ENCODE results near the gene LMNA.
A peak's percentile ranks its signal among the peaks of the same experiment; 100 is the strongest.
"Not testable (repeated sequence)": the region's sequence is repeated elsewhere in the genome, so short reads cannot be mapped to it uniquely, and the experiment has no call there.

LMNA gene

GRCh38 chr1:156114101-156114918 lies at the start of gene LMNA:
Gene LMNA, plus strand, starts transcription at chr1:156114711. Its CDS starts 208 bp downstream, at chr1:156114919.
- peak; percentile 93 for DNase-seq (ENCODE audit: low spot score)

DNA sequence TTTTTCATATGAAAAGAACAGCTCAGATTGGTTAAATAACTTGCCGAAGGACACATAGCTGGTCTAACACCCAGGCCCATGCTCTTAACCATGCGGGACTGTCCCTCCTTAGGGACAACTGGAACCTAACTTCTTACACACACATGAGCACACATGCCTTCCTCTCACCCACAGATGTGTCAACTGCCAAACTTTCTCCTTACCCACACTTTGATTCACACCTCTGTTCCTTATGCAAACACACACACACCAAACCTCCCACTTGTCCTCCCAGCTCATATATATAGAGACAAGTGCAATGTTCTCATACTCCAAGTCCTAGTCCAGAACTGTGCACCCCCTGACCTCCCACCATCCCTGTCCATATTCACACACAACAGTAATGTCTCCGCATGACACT lies 49.3 kb upstream of the LMNA start:
- DNase-seq (ENCODE audit: low spot score), result no peak

DNA sequence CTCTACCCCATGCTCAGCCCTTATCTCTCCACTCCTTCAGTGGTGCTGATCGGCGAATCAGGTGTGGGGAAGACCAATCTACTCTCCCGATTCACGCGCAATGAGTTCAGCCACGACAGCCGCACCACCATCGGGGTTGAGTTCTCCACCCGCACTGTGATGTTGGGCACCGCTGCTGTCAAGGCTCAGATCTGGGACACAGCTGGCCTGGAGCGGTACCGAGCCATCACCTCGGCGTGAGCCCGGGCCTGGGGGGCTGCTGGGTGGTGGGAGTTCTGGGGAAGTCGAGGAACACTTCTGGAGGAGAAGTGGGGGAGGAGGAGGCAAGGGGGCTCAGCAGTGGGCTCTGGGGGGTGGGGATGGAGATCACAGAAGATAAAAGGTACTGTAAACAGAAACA lies 48.6 kb upstream of the LMNA start:
- DNase-seq (ENCODE audit: low spot score), result no peak

GRCh38 chr1:156067262-156067661 lies 47.2 kb upstream of the LMNA start:
- DNase-seq (ENCODE audit: low spot score), result no peak

- no peak for DNase-seq (ENCODE audit: low spot score)
Measured at GRCh38 chr1:156069490-156070455, 44.7 kb upstream of the LMNA start.

DNA sequence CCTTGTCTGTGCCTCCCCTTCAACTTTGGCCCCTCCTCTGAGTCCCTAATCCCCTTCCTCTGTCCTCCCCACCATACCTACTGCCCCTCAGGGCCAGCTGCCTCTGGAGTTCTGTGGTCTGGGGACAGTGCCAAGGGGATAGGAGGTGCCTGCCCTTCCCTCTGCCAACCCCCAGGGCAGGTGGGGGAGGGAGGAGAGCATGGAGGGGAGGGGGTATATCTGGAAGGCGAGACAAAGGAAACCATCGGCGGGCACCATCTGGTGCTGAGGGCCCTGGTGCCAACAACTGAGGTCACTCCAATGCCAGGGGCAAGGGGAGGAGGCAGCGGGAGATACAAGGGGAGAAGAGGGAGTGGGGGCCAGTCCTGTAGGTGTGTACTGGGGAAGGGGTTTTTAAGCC lies 44.0 kb upstream of the LMNA start:
- no peak for DNase-seq (ENCODE audit: low spot score)

DNA sequence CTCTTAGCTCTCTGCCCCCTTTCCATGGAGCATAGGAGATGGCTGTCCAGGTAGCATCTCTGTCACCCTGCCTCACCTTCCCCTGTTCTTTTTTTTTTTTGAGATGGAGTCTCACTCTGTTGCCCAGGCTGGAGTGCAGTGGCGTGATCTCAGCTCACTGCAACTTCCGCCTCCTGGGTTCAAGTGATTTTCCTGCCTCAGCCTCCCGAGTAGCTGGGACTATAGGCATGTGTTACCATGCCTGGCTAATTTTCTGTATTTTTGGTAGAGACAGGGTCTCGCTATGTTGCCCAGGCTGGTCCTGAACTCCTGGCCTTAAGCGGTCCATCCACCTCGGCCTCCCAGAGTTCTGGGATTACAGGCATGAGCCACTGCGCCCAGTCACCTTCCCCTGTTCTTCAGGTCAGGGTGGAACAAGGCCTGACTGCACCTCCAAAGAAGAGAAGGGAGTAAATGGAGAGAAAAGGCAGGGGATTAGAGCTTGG lies 43.1 kb upstream of the LMNA start:
- DNase-seq (ENCODE audit: low spot score), result not testable (repeated sequence)

DNA sequence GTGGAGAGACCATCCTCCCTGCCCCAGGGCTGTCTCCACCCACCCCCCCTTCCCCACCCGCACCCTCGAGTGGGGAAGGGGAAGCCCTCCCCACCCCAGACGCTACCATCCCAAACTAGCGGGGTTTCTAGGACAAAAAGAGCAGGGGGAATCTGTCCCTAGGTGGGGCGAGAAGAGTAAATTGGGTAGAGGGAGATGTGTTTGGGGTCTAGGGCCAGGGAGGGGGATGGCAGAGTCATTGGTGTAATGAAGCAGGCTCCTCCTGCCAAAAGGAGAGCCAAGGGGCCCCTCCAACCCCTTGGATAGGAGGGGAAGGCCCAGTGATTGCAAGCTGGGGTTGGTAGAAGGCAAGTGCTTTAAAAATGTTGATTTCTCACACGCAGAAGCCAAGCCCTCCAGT lies 42.3 kb upstream of the LMNA start:
- DNase-seq (ENCODE audit: low spot score), result no peak

GRCh38 chr1:156073110-156073687 lies 41.3 kb upstream of the LMNA start:
- no peak for DNase-seq (ENCODE audit: low spot score)

- no peak for DNase-seq (ENCODE audit: low spot score)
Measured at GRCh38 chr1:156073740-156074139, 40.8 kb upstream of the LMNA start.

- no peak for DNase-seq (ENCODE audit: low spot score)
Measured at GRCh38 chr1:156074661-156075060, 39.9 kb upstream of the LMNA start.

DNA sequence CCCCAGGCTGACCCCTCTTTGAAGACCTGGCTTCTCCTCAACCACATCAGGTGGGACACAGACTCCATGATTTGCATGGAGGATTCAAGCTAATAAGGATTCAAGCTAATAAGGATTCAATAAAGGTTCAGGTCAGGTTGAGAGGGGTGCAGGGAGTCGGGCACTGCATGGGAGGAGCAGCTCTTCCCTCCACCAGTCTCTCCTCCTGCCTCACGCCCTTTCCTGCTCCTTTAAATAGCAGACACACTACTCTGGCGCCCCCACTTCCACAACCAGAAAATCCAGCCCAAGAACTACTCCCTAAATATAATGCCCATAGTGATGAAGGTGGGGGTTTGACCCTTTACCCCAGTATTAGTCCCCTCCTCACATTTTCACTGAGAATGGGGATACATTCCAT lies 39.3 kb upstream of the LMNA start:
- no peak for DNase-seq (ENCODE audit: low spot score)

DNA sequence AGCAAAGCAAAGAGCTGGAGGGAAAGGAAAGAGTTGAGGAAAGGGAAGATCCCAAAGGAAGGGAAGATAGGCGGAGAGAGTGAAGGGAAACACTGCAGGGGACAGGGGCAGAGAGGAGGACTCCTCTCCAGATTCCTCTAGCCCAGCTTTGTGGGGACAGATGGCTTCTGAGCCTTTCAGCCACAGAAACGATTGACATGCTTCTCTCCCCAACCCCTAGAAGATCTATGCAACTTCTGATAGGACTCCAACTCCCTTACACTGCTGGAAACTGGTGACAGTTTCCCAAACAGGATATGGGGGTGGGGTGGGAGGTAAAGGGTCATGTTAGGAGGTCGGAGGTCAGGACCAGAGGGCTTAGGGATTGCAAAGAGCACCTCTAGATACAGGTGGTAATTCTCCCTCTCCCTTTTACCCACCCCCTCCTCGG lies 38.7 kb upstream of the LMNA start:
- DNase-seq (ENCODE audit: low spot score), result no peak

- DNase-seq (ENCODE audit: low spot score), result no peak
Measured at GRCh38 chr1:156076609-156077429, 37.7 kb upstream of the LMNA start.

DNA sequence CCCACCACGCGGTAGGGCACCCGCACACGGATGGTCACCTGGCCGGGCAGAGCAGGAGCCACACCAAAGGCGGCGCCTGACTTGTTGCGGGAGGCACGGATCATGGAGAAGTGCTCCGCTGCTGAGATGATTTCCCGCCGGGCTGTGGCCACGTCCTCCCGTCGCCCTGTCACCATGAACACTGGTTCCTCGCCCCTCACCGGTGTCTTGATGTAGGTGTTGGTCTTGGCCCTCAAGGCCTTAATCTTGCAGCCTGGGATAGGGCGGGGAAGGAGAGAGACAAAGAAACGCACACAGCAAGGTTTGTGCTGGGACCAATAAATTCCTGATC lies 37.1 kb upstream of the LMNA start:
- DNase-seq (ENCODE audit: low spot score), result no peak

GRCh38 chr1:156078728-156079127 lies 35.8 kb upstream of the LMNA start:
- DNase-seq (ENCODE audit: low spot score), result no peak

GRCh38 chr1:156079762-156080161 lies 34.7 kb upstream of the LMNA start:
- DNase-seq (ENCODE audit: low spot score), result no peak

- no peak for DNase-seq (ENCODE audit: low spot score)
Measured at GRCh38 chr1:156080241-156080862, 34.2 kb upstream of the LMNA start.

DNA sequence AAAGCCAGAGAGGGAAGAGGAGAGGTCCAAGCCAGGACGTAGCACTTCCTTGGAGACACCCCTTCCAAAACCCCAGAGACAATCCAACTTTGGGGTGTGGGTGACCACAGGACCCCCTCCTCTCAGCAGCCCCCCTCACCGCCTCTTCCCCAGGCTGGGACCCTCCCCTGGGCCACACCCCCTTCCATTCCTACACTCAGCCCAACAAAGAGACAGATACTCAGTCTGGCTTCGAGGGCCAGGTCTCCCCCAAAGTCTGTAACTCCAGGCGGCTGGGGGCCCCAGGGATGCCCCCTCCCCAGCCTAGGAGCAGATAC lies 33.7 kb upstream of the LMNA start:
- no peak for DNase-seq (ENCODE audit: low spot score)

- DNase-seq (ENCODE audit: low spot score), result no peak
Measured at GRCh38 chr1:156081180-156081916, 33.2 kb upstream of the LMNA start.

- no peak for DNase-seq (ENCODE audit: low spot score)
Measured at GRCh38 chr1:156081917-156082308, 32.6 kb upstream of the LMNA start.
